A673 (cell line): Measurements from ENCODE around the gene GPR34. TPM values are rescaled to one million over a fixed set of nuclear protein-coding genes. Genes with fewer than 3 reads are reported as not detected.

ENCODE experiments used
- BruUV-seq: library from RNA; stranded (reverse); fragments of 400-500 nt; replicated peaks from 2 replicates; lab custom pipeline; 2021; lab: Mats Ljungman, UMichigan
- CTCF ChIA-PET: fragments of 300-600 bp; sonication (Branson Sonifier 250); formaldehyde crosslinking; loops from one replicate; lab custom pipeline; 2022; ENCODE audit warnings: antibody characterized with exemption; lab: Charles Lee
- POLR2A ChIA-PET: fragments of 300-600 bp; sonication (Branson Sonifier 250); formaldehyde crosslinking; loops from one replicate; lab custom pipeline; 2022; ENCODE audit warnings: antibody characterized with exemption; ENCODE audit not compliant: low non-redundant PET; lab: Charles Lee
- DNase-seq: peaks from one replicate; pipeline ENCODE4 v3.0.0-alpha.2; 2015; ENCODE audit warnings: low spot score
- H3K27ac ChIP-seq: fragments of 200-600 bp; sonication (generic); 2 replicates; pipeline ENCODE4 v1.5.1; 2016; ENCODE audit warnings: mixed run types, low read depth, mild to moderate bottlenecking, mixed read lengths, antibody characterized with exemption, low read length; ENCODE audit not compliant: poor library complexity, severe bottlenecking
- H3K27me3 ChIP-seq: fragments of 200-600 bp; sonication (generic); replicated peaks from 2 replicates; pipeline ENCODE4 v1.6.1; 2017; ENCODE audit warnings: mixed run types, low read depth, mild to moderate bottlenecking, mixed read lengths, antibody characterized with exemption, low read length; ENCODE audit not compliant: insufficient read depth, poor library complexity
- H3K36me3 ChIP-seq: fragments of 200-600 bp; sonication (generic); 2 replicates; pipeline ENCODE4 v1.6.1; 2016; ENCODE audit warnings: mixed run types, mild to moderate bottlenecking, mixed read lengths, antibody characterized with exemption, low read length; ENCODE audit not compliant: insufficient read depth, poor library complexity, severe bottlenecking
- H3K4me1 ChIP-seq: fragments of 200-600 bp; sonication (generic); 2 replicates; pipeline ENCODE4 v1.6.1; 2017; ENCODE audit warnings: mixed run types, mild to moderate bottlenecking, mixed read lengths, antibody characterized with exemption, low read length; ENCODE audit not compliant: insufficient read depth, poor library complexity, severe bottlenecking
- H3K4me3 ChIP-seq: fragments of 200-600 bp; sonication (generic); 2 replicates; pipeline ENCODE4 v1.5.1; 2016; ENCODE audit warnings: low read depth, mixed run types, mild to moderate bottlenecking, mixed read lengths, low read length; ENCODE audit not compliant: poor library complexity, severe bottlenecking
- H3K9me3 ChIP-seq: fragments of 200-600 bp; sonication (generic); 2 replicates; pipeline ENCODE4 v1.6.1; 2016; ENCODE audit warnings: mixed run types, low read depth, mild to moderate bottlenecking, mixed read lengths, antibody characterized with exemption, low read length; ENCODE audit not compliant: poor library complexity, severe bottlenecking
- EZH2 ChIP-seq: fragments of 200-600 bp; sonication (generic); IDR thresholded peaks from 2 replicates; pipeline ENCODE4 v1.6.1; 2017; ENCODE audit warnings: borderline replicate concordance, low read depth, mild to moderate bottlenecking, mixed read lengths, antibody characterized with exemption, low read length; ENCODE audit not compliant: poor library complexity, severe bottlenecking
- intact Hi-C: fragments of 100-400 bp; cut with micrococcal nuclease; formaldehyde crosslinking; loops from one replicate; pipeline ENCODE4 v1.10.0; 2022; ENCODE audit not compliant: unreplicated experiment
- total RNA-seq: library from RNA; stranded (reverse); gene quantifications from 2 replicates; pipeline ENCODE4 v1.2.3, GENCODE V29; 2021
- TF ChIP-seq, protein P1 (sequence below): fragments of 300-800, 200-600 bp; sonication (generic); conservative IDR thresholded peaks from 2 replicates; pipeline ENCODE4 v1.5.1; 2017; ENCODE audit warnings: low read depth, mild to moderate bottlenecking, antibody characterized with exemption, low read length, moderate library complexity, mixed read lengths

The GPR34 gene
- total RNA-seq, 1 experiment from 2014 or later, result not detected

DNA sequence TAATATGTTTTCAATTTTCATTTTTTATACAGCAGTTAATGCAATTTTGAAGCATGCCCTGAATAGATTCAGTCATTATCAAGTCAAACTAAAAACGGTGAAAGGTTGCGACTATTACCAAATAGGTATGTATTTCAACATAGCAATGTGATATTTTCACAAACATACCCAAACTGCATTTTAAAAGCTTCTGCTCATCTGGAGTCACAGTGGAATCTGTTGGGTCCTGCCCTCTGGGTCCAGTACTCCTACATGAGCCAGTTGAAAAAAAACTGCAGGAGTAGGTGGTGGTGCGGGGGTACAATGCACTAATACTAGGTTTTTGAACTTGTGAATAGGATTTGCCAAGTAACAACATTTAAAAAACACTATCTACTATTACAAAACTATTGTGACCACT, 938 bp downstream of the GPR34 start:
- ChIA-PET POLR2A (no interaction called here), CTCF (no interaction called here)
- Histone ChIP-seq H3K27ac (no peak overlapping the region), H3K36me3 (no peaks in the 10 kb centered on the region), H3K4me3 (no peak overlapping the region), H3K9me3 (no peaks in the 10 kb centered on the region), H3K27me3 (no peaks in the 10 kb centered on the region), H3K4me1 (peaks cover 5% of the 10 kb centered on the region)
- DNase-seq, result no peak
- no TSS peak for BruUV-seq
- TF ChIP-seq, protein P1, sequence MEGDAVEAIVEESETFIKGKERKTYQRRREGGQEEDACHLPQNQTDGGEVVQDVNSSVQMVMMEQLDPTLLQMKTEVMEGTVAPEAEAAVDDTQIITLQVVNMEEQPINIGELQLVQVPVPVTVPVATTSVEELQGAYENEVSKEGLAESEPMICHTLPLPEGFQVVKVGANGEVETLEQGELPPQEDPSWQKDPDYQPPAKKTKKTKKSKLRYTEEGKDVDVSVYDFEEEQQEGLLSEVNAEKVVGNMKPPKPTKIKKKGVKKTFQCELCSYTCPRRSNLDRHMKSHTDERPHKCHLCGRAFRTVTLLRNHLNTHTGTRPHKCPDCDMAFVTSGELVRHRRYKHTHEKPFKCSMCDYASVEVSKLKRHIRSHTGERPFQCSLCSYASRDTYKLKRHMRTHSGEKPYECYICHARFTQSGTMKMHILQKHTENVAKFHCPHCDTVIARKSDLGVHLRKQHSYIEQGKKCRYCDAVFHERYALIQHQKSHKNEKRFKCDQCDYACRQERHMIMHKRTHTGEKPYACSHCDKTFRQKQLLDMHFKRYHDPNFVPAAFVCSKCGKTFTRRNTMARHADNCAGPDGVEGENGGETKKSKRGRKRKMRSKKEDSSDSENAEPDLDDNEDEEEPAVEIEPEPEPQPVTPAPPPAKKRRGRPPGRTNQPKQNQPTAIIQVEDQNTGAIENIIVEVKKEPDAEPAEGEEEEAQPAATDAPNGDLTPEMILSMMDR, result no peak
- no peak for TF ChIP-seq EZH2
- intact Hi-C loops, result no loop called here

DNA sequence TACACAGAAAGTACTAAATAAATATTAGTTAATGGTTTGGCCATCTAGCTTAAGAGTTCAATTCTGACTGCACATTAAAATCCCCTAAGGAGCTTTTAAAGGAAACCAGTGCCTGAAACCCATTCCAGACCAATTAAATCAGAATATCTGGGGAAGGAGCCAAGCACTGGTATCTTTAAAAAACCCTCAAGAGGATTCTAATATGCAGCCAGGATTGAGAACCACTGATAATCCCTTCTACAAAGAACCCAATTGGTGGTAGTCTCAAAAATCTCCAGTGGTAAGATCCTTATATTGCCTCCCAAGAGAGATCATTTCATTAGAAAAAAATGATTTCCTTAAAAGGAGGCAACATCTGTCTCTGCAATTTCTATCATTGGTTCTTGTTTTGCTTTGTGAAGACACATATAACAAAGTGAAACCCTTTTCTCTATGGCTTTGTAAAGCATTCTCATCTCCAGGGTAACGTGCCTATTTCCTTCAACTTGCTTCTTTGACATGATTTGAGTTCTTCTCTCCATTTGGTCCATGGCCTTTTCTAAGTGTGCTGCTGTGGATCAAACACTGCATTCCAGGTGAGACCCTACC, 3.5 kb downstream of the GPR34 start:
- TF ChIP-seq, protein P1, result no peak
- TF ChIP-seq EZH2, result no peak
- intact Hi-C loops, result no loop called here
- CTCF ChIA-PET, result no interaction called here
- no peaks in the 10 kb centered on the region for H3K9me3 ChIP-seq
- peak overlapping the region; percentile 35 for H3K27ac ChIP-seq
- no peak overlapping the region for H3K4me3 ChIP-seq
- H3K4me1 ChIP-seq, result peaks cover 5% of the 10 kb centered on the region
- BruUV-seq, result no TSS peak
- H3K27me3 ChIP-seq, result no peaks in the 10 kb centered on the region
- POLR2A ChIA-PET, result interaction anchor here (0.6 kb wide), 1 partner anchor 1460 kb away, joined by 3 read pairs; no protein-coding TSS in a partner anchor
- no peaks in the 10 kb centered on the region for H3K36me3 ChIP-seq
- DNase-seq, result peak; percentile 76

DNA sequence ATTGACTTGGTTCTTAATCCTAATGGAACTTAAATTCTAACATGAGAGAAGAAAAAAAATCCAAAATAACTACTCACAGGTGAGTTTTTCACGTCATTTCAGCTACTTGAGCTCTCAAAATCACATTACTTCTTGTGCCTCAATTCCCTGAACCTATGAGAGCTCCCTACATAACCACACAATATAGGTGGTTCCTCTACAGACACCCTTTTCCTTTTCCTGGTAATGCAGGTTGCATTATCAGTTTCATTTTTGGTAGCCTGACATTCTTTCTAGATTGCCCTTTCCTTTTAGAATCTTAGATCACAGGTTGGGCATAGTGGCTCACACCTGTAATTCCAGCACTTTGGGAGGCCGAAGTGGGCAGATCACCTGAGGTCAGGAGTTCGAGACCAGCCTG, 4.3 kb downstream of the GPR34 start:
- intact Hi-C loops, result no loop called here
- POLR2A ChIA-PET, result no interaction called here
- BruUV-seq, result no TSS peak
- Histone ChIP-seq H3K4me1 (peaks cover 5% of the 10 kb centered on the region), H3K36me3 (no peaks in the 10 kb centered on the region), H3K27ac (no peak overlapping the region), H3K27me3 (no peaks in the 10 kb centered on the region), H3K9me3 (no peaks in the 10 kb centered on the region), H3K4me3 (no peak overlapping the region)
- CTCF ChIA-PET, result no interaction called here
- TF ChIP-seq EZH2, result no peak
- DNase-seq, result no peak

DNA sequence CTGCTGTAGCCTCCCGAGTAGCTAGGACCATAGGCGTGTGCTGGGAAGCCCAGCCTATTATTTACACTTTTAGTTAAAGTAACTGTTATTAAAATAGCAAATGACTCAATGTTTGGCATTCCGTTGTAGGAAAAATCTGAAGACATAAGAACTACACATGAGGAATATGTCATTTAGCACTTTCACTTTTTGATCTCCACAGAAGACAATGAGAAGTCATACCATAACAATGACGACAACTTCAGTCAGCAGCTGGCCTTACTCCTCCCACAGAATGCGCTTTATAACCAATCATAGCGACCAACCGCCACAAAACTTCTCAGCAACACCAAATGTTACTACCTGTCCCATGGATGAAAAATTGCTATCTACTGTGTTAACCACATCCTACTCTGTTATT, 6.7 kb downstream of the GPR34 start:
- H3K4me3 ChIP-seq, result no peak overlapping the region
- no peaks in the 10 kb centered on the region for H3K36me3 ChIP-seq
- ChIA-PET POLR2A (no interaction called here), CTCF (no interaction called here)
- TF ChIP-seq EZH2, result no peak
- TF ChIP-seq, protein P1, result no peak
- H3K27ac ChIP-seq, result no peak overlapping the region
- intact Hi-C loops, result no loop called here
- no peak for DNase-seq
- H3K4me1 ChIP-seq, result peaks cover 5% of the 10 kb centered on the region
- no peaks in the 10 kb centered on the region for H3K27me3 ChIP-seq
- no peaks in the 10 kb centered on the region for H3K9me3 ChIP-seq
- BruUV-seq, result no TSS peak
